ENCODE measurements around the gene NDFIP2. TPM values are rescaled to one million over a fixed set of nuclear protein-coding genes. Genes with fewer than 3 reads are reported as not detected.

Gene NDFIP2
- total RNA-seq, 2 experiments from 2014 or later, result 0.54 to 4.0 TPM

DNA sequence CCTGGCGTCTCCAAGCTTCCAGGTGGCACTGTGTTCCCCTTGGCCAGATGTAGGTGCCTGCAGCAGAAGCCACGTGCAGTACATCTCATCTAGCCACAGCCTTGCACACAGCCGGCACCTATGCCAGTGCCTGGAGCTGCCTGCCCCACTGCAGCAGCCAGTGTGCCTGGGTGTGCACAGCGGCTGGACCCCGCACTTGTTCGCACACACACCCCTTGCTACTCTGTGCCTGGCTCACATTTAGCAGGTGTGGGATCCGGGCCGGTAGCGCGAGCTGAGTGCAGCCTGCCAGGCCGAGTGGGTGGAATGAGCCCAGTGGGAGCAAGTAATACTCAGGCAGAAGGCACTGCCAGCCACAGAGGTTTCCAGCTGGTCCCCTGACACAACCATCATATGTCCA is 48.0 kb upstream of the NDFIP2 start:
- Histone ChIP-seq H3K9me2 (ENCODE audit: insufficient read depth, low read length) (no peaks in the 10 kb centered on the region), H4K20me1 (ENCODE audit: insufficient read depth, low read length) (no peaks in the 10 kb centered on the region), H3K27ac (ENCODE audit: low read depth, low read length, poor library complexity, severe bottlenecking) (no peak overlapping the region), H3K9me3 (ENCODE audit: low read length) (no peaks in the 10 kb centered on the region), H3K36me3 (ENCODE audit: insufficient read depth, low read length) (no peaks in the 10 kb centered on the region), H3K4me2 (ENCODE audit: low read length) (no peak overlapping the region), H3K4me1 (ENCODE audit: insufficient read depth, low read length, poor library complexity, severe bottlenecking) (no peaks in the 10 kb centered on the region), H2AFZ (ENCODE audit: low read length) (no peak overlapping the region), H3K4me3 (ENCODE audit: low read depth, low read length, poor library complexity, severe bottlenecking) (no peak overlapping the region), H3K79me2 (ENCODE audit: insufficient read depth, low read depth, low read length) (no peaks in the 10 kb centered on the region)
- TF ChIP-seq, protein P1, sequence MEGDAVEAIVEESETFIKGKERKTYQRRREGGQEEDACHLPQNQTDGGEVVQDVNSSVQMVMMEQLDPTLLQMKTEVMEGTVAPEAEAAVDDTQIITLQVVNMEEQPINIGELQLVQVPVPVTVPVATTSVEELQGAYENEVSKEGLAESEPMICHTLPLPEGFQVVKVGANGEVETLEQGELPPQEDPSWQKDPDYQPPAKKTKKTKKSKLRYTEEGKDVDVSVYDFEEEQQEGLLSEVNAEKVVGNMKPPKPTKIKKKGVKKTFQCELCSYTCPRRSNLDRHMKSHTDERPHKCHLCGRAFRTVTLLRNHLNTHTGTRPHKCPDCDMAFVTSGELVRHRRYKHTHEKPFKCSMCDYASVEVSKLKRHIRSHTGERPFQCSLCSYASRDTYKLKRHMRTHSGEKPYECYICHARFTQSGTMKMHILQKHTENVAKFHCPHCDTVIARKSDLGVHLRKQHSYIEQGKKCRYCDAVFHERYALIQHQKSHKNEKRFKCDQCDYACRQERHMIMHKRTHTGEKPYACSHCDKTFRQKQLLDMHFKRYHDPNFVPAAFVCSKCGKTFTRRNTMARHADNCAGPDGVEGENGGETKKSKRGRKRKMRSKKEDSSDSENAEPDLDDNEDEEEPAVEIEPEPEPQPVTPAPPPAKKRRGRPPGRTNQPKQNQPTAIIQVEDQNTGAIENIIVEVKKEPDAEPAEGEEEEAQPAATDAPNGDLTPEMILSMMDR (conservative IDR thresholded peaks at IDR 0.05; ENCODE audit: low read length), result no peak
- intact Hi-C loops (cut with micrococcal nuclease; ENCODE audit: unreplicated experiment), result no loop called here
- BruUV-seq (replicated peaks), result no TSS peak
- DNase-seq (ENCODE audit: low spot score), result no peak
- POLR2A ChIA-PET, result no interaction called here
- CTCF ChIA-PET (ENCODE audit: unreplicated experiment), result no interaction called here

DNA sequence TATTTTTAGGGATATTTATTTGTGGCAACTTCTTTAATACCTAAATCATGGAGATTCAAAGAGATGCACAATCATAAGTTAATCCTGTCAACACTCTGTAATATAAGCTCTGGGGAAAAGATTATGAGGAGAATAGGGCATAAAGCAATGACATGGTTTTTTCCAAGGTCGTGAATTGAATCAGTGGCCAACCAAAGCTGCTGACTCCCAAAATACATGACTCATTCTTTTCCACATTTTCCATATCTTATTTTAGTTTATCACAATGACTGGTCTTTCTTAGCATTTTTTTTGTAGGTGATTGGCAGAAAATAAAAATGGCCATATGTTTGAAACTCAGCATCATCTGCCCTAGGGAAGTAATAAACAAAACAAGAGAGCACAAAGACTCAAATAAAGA is 46.4 kb upstream of the NDFIP2 start:
- H3K79me2 ChIP-seq (ENCODE audit: insufficient read depth, low read depth, low read length), result no peaks in the 10 kb centered on the region
- H3K4me2 ChIP-seq (ENCODE audit: low read length), result no peak overlapping the region
- H3K9me3 ChIP-seq (ENCODE audit: low read length), result no peaks in the 10 kb centered on the region
- POLR2A ChIA-PET, result no interaction called here
- BruUV-seq (replicated peaks), result no TSS peak
- intact Hi-C loops (cut with micrococcal nuclease; ENCODE audit: unreplicated experiment), result no loop called here
- DNase-seq (ENCODE audit: low spot score), result no peak
- H3K4me3 ChIP-seq (ENCODE audit: low read depth, low read length, poor library complexity, severe bottlenecking), result no peak overlapping the region
- no peaks in the 10 kb centered on the region for H3K36me3 ChIP-seq (ENCODE audit: insufficient read depth, low read length)
- H4K20me1 ChIP-seq (ENCODE audit: insufficient read depth, low read length), result no peaks in the 10 kb centered on the region
- H2AFZ ChIP-seq (ENCODE audit: low read length), result no peak overlapping the region
- H3K27ac ChIP-seq (ENCODE audit: low read depth, low read length, poor library complexity, severe bottlenecking), result no peak overlapping the region
- TF ChIP-seq, protein P1 (conservative IDR thresholded peaks at IDR 0.05; ENCODE audit: low read length), result no peak
- TF ChIP-seq EZH2phosphoT487 (IDR thresholded peaks at IDR 0.05; ENCODE audit: borderline replicate concordance, low read depth, low read length), result no peak
- H3K9me2 ChIP-seq (ENCODE audit: insufficient read depth, low read length), result no peaks in the 10 kb centered on the region
- no peaks in the 10 kb centered on the region for H3K4me1 ChIP-seq (ENCODE audit: insufficient read depth, low read length, poor library complexity, severe bottlenecking)
- CTCF ChIA-PET (ENCODE audit: unreplicated experiment), result no interaction called here

DNA sequence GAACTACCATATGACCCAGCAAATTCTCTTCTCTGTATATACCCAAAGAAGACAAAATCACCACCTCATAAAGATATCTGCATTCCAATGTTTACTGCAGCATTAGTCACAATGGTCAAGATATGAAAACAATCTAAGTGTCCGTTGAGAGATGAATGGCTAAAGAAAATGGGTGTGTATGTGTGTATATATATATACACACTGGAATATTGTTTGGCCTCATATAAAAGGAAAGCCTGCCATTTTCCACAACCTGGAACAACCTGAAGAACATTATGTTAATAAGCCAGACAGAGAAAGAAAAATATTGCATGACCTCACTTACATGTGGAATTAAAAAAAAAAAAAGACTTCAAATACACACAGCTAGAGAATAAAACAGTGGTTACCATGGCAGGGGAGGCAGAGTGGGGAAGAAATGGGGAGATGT is 45.4 kb upstream of the NDFIP2 start:
- Histone ChIP-seq H3K27ac (ENCODE audit: low read depth, low read length, poor library complexity, severe bottlenecking) (no peak overlapping the region), H3K36me3 (ENCODE audit: insufficient read depth, low read length) (no peaks in the 10 kb centered on the region), H3K4me3 (ENCODE audit: low read depth, low read length, poor library complexity, severe bottlenecking) (no peak overlapping the region), H4K20me1 (ENCODE audit: insufficient read depth, low read length) (no peaks in the 10 kb centered on the region), H3K4me1 (ENCODE audit: insufficient read depth, low read length, poor library complexity, severe bottlenecking) (no peaks in the 10 kb centered on the region), H3K9me2 (ENCODE audit: insufficient read depth, low read length) (no peaks in the 10 kb centered on the region), H3K4me2 (ENCODE audit: low read length) (no peak overlapping the region), H3K79me2 (ENCODE audit: insufficient read depth, low read depth, low read length) (no peaks in the 10 kb centered on the region), H2AFZ (ENCODE audit: low read length) (no peak overlapping the region), H3K9me3 (ENCODE audit: low read length) (no peaks in the 10 kb centered on the region)
- BruUV-seq (replicated peaks), result no TSS peak
- no peak for DNase-seq (ENCODE audit: low spot score)
- intact Hi-C loops (cut with micrococcal nuclease; ENCODE audit: unreplicated experiment), result no loop called here
- CTCF ChIA-PET (ENCODE audit: unreplicated experiment), result no interaction called here
- POLR2A ChIA-PET, result no interaction called here
- TF ChIP-seq, protein P1 (conservative IDR thresholded peaks at IDR 0.05; ENCODE audit: low read length), result no peak
- no peak for TF ChIP-seq EZH2phosphoT487 (IDR thresholded peaks at IDR 0.05; ENCODE audit: borderline replicate concordance, low read depth, low read length)

Measured in OCI-LY7 (cell line).